ENCODE measurements around the gene MRPS6.
A peak's percentile ranks its signal among the peaks of the same experiment; 100 is the strongest.

Gene MRPS6

GRCh38 chr21:34100337-34100736 lies 27.0 kb downstream of the MRPS6 start:
- no peak for DNase-seq (ENCODE audit: low spot score)

- no peak for DNase-seq (ENCODE audit: low spot score)
Measured at GRCh38 chr21:34100790-34101189, 27.4 kb downstream of the MRPS6 start.

GRCh38 chr21:34105947-34106541 lies 32.7 kb downstream of the MRPS6 start:
- no peak for DNase-seq (ENCODE audit: low spot score)

GRCh38 chr21:34107606-34108005 lies 34.2 kb downstream of the MRPS6 start:
- no peak for DNase-seq (ENCODE audit: low spot score)

GRCh38 chr21:34109075-34109474 lies 35.7 kb downstream of the MRPS6 start:
- no peak for DNase-seq (ENCODE audit: low spot score)

- DNase-seq (ENCODE audit: low spot score) = no peak
Measured at GRCh38 chr21:34110594-34111202, 37.3 kb downstream of the MRPS6 start.

GRCh38 chr21:34112316-34113033 lies 39.1 kb downstream of the MRPS6 start:
- no peak for DNase-seq (ENCODE audit: low spot score)

- DNase-seq (ENCODE audit: low spot score) = no peak
Measured at GRCh38 chr21:34113842-34114241, 40.5 kb downstream of the MRPS6 start.

- DNase-seq (ENCODE audit: low spot score) = no peak
Measured at GRCh38 chr21:34115160-34115559, 41.8 kb downstream of the MRPS6 start.

GRCh38 chr21:34116569-34116968 lies 43.2 kb downstream of the MRPS6 start:
- no peak for DNase-seq (ENCODE audit: low spot score)

- no peak for DNase-seq (ENCODE audit: low spot score)
Measured at GRCh38 chr21:34120867-34121266, 47.5 kb downstream of the MRPS6 start.

- DNase-seq (ENCODE audit: low spot score) = no peak
Measured at GRCh38 chr21:34122047-34122446, 48.7 kb downstream of the MRPS6 start.

- no peak for DNase-seq (ENCODE audit: low spot score)
Measured at GRCh38 chr21:34123609-34124008, 50.2 kb downstream of the MRPS6 start.

GRCh38 chr21:34126269-34126668 lies 52.9 kb downstream of the MRPS6 start:
- no peak for DNase-seq (ENCODE audit: low spot score)

GRCh38 chr21:34126691-34127090 lies 53.3 kb downstream of the MRPS6 start:
- no peak for DNase-seq (ENCODE audit: low spot score)

- no peak for DNase-seq (ENCODE audit: low spot score)
Measured at GRCh38 chr21:34128124-34128523, 54.7 kb downstream of the MRPS6 start.

GRCh38 chr21:34128674-34129038 lies 55.3 kb downstream of the MRPS6 start:
- no peak for DNase-seq (ENCODE audit: low spot score)

- DNase-seq (ENCODE audit: low spot score) = peak; percentile 60
Measured at GRCh38 chr21:34129039-34129891, 55.9 kb downstream of the MRPS6 start.

GRCh38 chr21:34129901-34130715 lies 56.7 kb downstream of the MRPS6 start:
- no peak for DNase-seq (ENCODE audit: low spot score)

- DNase-seq (ENCODE audit: low spot score) = no peak
Measured at GRCh38 chr21:34130716-34130985, 57.3 kb downstream of the MRPS6 start.

GRCh38 chr21:34131586-34131985 lies 58.2 kb downstream of the MRPS6 start:
- DNase-seq (ENCODE audit: low spot score) = no peak

GRCh38 chr21:34132202-34132601 lies 58.8 kb downstream of the MRPS6 start:
- DNase-seq (ENCODE audit: low spot score) = no peak
